Measurements from ENCODE around the gene ARHGEF40.

Gene ARHGEF40
- 3.3 to 14.4 (median 12.8) reads per million in 3 donors for total RNA-seq

GRCh38 chr14:21070083-21070609 lies at the start of gene ARHGEF40:
Gene ARHGEF40 (plus strand): TSS chr14:21070304. CDS start chr14:21070397, 93 bp downstream.
- no peaks in the 10 kb centered on the region for H3K36me3 ChIP-seq (ENCODE audit: control insufficient read depth, insufficient read depth, low read length)
- peak in 1 of 3 donors; percentile 9 for DNase-seq
- H3K27me3 ChIP-seq (replicated peaks; ENCODE audit: control insufficient read depth, insufficient read depth, low read length, poor library complexity, severe bottlenecking), result peaks cover 44% of the 10 kb centered on the region
- H3K4me3 ChIP-seq (ENCODE audit: insufficient read depth, low read depth, low read length, poor library complexity, severe bottlenecking), result peak within 1 kb of the TSS; percentile 48
- H3K4me1 ChIP-seq (ENCODE audit: control insufficient read depth, insufficient read depth, low read length, poor library complexity, severe bottlenecking), result peaks cover 35% of the 10 kb centered on the region
- no peak within 1 kb of the TSS for H3K27ac ChIP-seq (ENCODE audit: insufficient read depth, low read length, poor library complexity, severe bottlenecking)
- H3K9me3 ChIP-seq (ENCODE audit: control insufficient read depth, low read length), result no peaks in the 10 kb centered on the region

GRCh38 chr14:21020977-21021545 lies 49.0 kb upstream of the ARHGEF40 start:
- Histone ChIP-seq H3K4me1 (ENCODE audit: control insufficient read depth, insufficient read depth, low read length, poor library complexity, severe bottlenecking) (peaks cover 18% of the 10 kb centered on the region), H3K9me3 (ENCODE audit: control insufficient read depth, low read length) (no peaks in the 10 kb centered on the region), H3K27ac (ENCODE audit: insufficient read depth, low read length, poor library complexity, severe bottlenecking) (no peak overlapping the region), H3K27me3 (replicated peaks; ENCODE audit: control insufficient read depth, insufficient read depth, low read length, poor library complexity, severe bottlenecking) (no peaks in the 10 kb centered on the region), H3K36me3 (ENCODE audit: control insufficient read depth, insufficient read depth, low read length) (peaks cover 6% of the 10 kb centered on the region), H3K4me3 (ENCODE audit: insufficient read depth, low read depth, low read length, poor library complexity, severe bottlenecking) (no peak overlapping the region)
- no peak for DNase-seq

DNA sequence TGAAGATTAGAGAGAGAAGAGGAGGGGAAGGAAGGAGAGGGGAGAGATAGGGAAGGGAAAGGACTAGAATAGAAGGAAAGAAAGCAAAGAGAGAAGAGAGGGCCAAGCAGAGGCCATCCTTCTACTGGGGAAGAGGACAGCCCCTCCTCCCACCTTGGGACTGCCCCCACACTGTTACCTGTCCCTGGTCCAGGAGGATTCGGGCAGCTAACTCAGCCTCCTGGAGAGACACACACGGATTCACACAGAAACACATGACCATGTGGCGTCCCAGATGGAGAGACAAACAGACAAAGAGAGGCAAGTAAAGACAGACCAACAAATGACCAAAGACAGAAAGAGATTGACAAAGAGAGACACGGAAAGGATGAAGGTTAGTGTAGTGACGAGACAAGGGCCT lies 47.4 kb upstream of the ARHGEF40 start:
- H3K4me3 ChIP-seq (ENCODE audit: insufficient read depth, low read depth, low read length, poor library complexity, severe bottlenecking), result no peak overlapping the region
- H3K27ac ChIP-seq (ENCODE audit: insufficient read depth, low read length, poor library complexity, severe bottlenecking), result no peak overlapping the region
- H3K36me3 ChIP-seq (ENCODE audit: control insufficient read depth, insufficient read depth, low read length), result peaks cover 6% of the 10 kb centered on the region
- no peak for DNase-seq
- H3K9me3 ChIP-seq (ENCODE audit: control insufficient read depth, low read length), result no peaks in the 10 kb centered on the region
- no peaks in the 10 kb centered on the region for H3K27me3 ChIP-seq (replicated peaks; ENCODE audit: control insufficient read depth, insufficient read depth, low read length, poor library complexity, severe bottlenecking)
- H3K4me1 ChIP-seq (ENCODE audit: control insufficient read depth, insufficient read depth, low read length, poor library complexity, severe bottlenecking), result peaks cover 18% of the 10 kb centered on the region

DNA sequence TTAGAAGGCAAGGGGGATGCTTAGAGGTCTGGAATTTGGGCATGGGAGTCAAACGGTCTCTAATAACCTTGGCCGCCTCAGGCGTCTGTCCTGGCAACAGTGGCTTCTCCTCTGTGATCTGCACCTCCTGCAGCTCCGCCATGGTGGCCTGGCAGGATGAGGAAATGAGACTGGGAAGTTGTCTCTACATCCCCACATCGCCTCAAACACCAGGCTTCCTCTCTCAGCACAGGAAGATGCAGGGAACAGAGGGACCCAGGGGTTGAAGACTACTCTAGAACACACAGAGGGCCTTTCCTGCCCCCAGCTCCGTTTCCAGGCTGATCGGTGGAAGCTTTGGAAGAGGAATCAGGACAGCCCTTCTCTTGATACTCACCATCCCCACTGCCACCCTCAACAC lies 46.9 kb upstream of the ARHGEF40 start:
- peaks cover 18% of the 10 kb centered on the region for H3K4me1 ChIP-seq (ENCODE audit: control insufficient read depth, insufficient read depth, low read length, poor library complexity, severe bottlenecking)
- no peak for DNase-seq
- H3K27me3 ChIP-seq (replicated peaks; ENCODE audit: control insufficient read depth, insufficient read depth, low read length, poor library complexity, severe bottlenecking), result no peaks in the 10 kb centered on the region
- no peak overlapping the region for H3K27ac ChIP-seq (ENCODE audit: insufficient read depth, low read length, poor library complexity, severe bottlenecking)
- H3K36me3 ChIP-seq (ENCODE audit: control insufficient read depth, insufficient read depth, low read length), result peaks cover 6% of the 10 kb centered on the region
- no peak overlapping the region for H3K4me3 ChIP-seq (ENCODE audit: insufficient read depth, low read depth, low read length, poor library complexity, severe bottlenecking)
- H3K9me3 ChIP-seq (ENCODE audit: control insufficient read depth, low read length), result no peaks in the 10 kb centered on the region

- no peaks in the 10 kb centered on the region for H3K27me3 ChIP-seq (replicated peaks; ENCODE audit: control insufficient read depth, insufficient read depth, low read length, poor library complexity, severe bottlenecking)
- DNase-seq, result no peak
- H3K4me3 ChIP-seq (ENCODE audit: insufficient read depth, low read depth, low read length, poor library complexity, severe bottlenecking), result peak overlapping the region; percentile 82
- H3K4me1 ChIP-seq (ENCODE audit: control insufficient read depth, insufficient read depth, low read length, poor library complexity, severe bottlenecking), result peaks cover 18% of the 10 kb centered on the region
- H3K27ac ChIP-seq (ENCODE audit: insufficient read depth, low read length, poor library complexity, severe bottlenecking), result peak overlapping the region; percentile 50
- H3K36me3 ChIP-seq (ENCODE audit: control insufficient read depth, insufficient read depth, low read length), result peaks cover 3% of the 10 kb centered on the region
- no peaks in the 10 kb centered on the region for H3K9me3 ChIP-seq (ENCODE audit: control insufficient read depth, low read length)
These were observed 46.1 kb upstream of the ARHGEF40 start for GRCh38 chr14:21023817-21024584.

- peaks cover 18% of the 10 kb centered on the region for H3K4me1 ChIP-seq (ENCODE audit: control insufficient read depth, insufficient read depth, low read length, poor library complexity, severe bottlenecking)
These were observed 45.3 kb upstream of the ARHGEF40 start, which contains the start of gene NDRG2 for GRCh38 chr14:21024585-21025370. Gene NDRG2 (minus strand): TSS chr14:21025061. CDS start chr14:21023315, 1,746 bp downstream.

DNA sequence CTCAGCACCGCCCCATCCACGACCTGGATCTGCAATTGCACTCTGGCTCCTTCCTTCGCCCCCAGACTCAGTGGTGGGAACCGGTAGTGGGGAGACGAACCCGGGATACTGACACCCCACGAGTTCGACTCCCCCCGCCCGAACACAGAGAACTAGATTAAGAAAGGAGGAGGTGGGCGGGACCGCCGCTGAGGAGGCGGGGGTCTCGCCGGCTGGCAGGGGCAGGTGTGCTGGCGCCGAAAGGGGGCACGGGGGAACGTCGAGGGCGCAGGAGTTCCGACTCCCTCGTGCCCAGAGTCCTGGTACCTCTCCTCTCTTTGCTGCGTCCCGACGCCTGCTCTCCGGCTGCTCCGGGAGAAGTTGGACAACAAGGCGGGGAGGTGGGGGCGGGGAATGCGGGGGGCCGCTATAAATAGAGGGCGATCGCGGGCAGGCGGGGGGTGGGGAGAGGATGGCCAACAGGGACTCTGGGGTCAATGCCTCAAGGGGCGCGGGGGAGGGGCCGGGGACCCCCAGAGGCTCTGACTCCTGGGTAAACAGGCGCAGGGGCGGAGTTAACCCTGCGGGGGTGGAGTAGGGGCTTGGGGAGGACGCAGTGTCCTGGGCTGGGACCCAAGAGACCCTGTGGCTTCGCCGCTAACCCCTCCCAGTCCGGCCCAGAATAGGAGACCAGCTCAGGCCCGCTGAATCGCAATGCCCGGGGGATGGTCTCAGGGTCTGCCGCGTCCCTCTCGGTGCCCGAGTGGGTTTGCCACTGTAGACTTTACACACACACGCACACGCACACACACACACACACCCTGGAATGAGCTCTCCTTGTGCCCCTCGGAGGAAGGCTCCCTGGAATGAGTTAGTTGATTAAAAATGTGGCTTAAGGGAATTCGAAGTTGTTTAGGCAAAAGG lies 44.5 kb upstream of the ARHGEF40 start:
- Histone ChIP-seq H3K27me3 (replicated peaks; ENCODE audit: control insufficient read depth, insufficient read depth, low read length, poor library complexity, severe bottlenecking) (no peaks in the 10 kb centered on the region), H3K27ac (ENCODE audit: insufficient read depth, low read length, poor library complexity, severe bottlenecking) (no peak overlapping the region), H3K4me3 (ENCODE audit: insufficient read depth, low read depth, low read length, poor library complexity, severe bottlenecking) (peak overlapping the region; percentile 82), H3K36me3 (ENCODE audit: control insufficient read depth, insufficient read depth, low read length) (no peaks in the 10 kb centered on the region), H3K4me1 (ENCODE audit: control insufficient read depth, insufficient read depth, low read length, poor library complexity, severe bottlenecking) (peaks cover 18% of the 10 kb centered on the region), H3K9me3 (ENCODE audit: control insufficient read depth, low read length) (no peaks in the 10 kb centered on the region)
- DNase-seq, result peak in 1 of 3 donors; percentile 12

More at GRCh38 chr14:21024585-21025370, 45.3 kb upstream of the ARHGEF40 start, which contains the start of gene NDRG2:
- peak within 1 kb of the TSS; percentile 50 for H3K27ac ChIP-seq (ENCODE audit: insufficient read depth, low read length, poor library complexity, severe bottlenecking)
- peak within 1 kb of the TSS; percentile 82 for H3K4me3 ChIP-seq (ENCODE audit: insufficient read depth, low read depth, low read length, poor library complexity, severe bottlenecking)
- DNase-seq, result peak; percentile 70 to 76 (median 72)
- H3K9me3 ChIP-seq (ENCODE audit: control insufficient read depth, low read length), result no peaks in the 10 kb centered on the region
- no peaks in the 10 kb centered on the region for H3K36me3 ChIP-seq (ENCODE audit: control insufficient read depth, insufficient read depth, low read length)
- H3K27me3 ChIP-seq (replicated peaks; ENCODE audit: control insufficient read depth, insufficient read depth, low read length, poor library complexity, severe bottlenecking), result no peaks in the 10 kb centered on the region

- Histone ChIP-seq H3K4me1 (ENCODE audit: control insufficient read depth, insufficient read depth, low read length, poor library complexity, severe bottlenecking) (peaks cover 18% of the 10 kb centered on the region), H3K27ac (ENCODE audit: insufficient read depth, low read length, poor library complexity, severe bottlenecking) (no peak overlapping the region), H3K36me3 (ENCODE audit: control insufficient read depth, insufficient read depth, low read length) (no peaks in the 10 kb centered on the region), H3K9me3 (ENCODE audit: control insufficient read depth, low read length) (no peaks in the 10 kb centered on the region), H3K27me3 (replicated peaks; ENCODE audit: control insufficient read depth, insufficient read depth, low read length, poor library complexity, severe bottlenecking) (no peaks in the 10 kb centered on the region), H3K4me3 (ENCODE audit: insufficient read depth, low read depth, low read length, poor library complexity, severe bottlenecking) (no peak overlapping the region)
- no peak for DNase-seq
These were observed 43.7 kb upstream of the ARHGEF40 start for GRCh38 chr14:21026274-21026987.

DNA sequence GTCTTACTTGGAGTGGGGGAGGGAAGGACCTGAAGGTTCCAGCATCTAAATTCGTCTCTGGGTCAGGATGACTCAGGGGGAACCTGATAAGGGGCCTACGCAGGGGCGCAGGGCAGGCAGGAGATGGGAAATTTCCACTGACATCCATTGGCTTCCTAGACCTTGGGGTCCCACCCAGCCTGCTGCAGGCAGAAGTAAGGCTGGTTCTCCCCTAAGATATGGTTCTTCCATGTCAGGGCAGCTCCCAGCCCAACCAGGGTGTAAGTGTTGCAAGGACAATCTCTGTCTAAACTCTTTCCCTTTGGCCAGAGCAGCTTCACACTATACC lies 43.2 kb upstream of the ARHGEF40 start:
- H3K4me1 ChIP-seq (ENCODE audit: control insufficient read depth, insufficient read depth, low read length, poor library complexity, severe bottlenecking), result peaks cover 18% of the 10 kb centered on the region
- no peaks in the 10 kb centered on the region for H3K9me3 ChIP-seq (ENCODE audit: control insufficient read depth, low read length)
- DNase-seq, result no peak
- no peaks in the 10 kb centered on the region for H3K36me3 ChIP-seq (ENCODE audit: control insufficient read depth, insufficient read depth, low read length)
- H3K4me3 ChIP-seq (ENCODE audit: insufficient read depth, low read depth, low read length, poor library complexity, severe bottlenecking), result no peak overlapping the region
- H3K27me3 ChIP-seq (replicated peaks; ENCODE audit: control insufficient read depth, insufficient read depth, low read length, poor library complexity, severe bottlenecking), result no peaks in the 10 kb centered on the region
- no peak overlapping the region for H3K27ac ChIP-seq (ENCODE audit: insufficient read depth, low read length, poor library complexity, severe bottlenecking)

Measured in effector memory CD4-positive, alpha-beta T cell (primary cell).